DMS 273 (cell line): ENCODE measurements around the gene MESD.
A peak's percentile ranks its signal among the peaks of the same experiment; 100 is the strongest.

Source experiments
- DNase-seq: peaks from one replicate; lab custom pipeline; 2025; ENCODE audit not compliant: unreplicated experiment; lab: John Stamatoyannopoulos, UW

The MESD gene

DNA sequence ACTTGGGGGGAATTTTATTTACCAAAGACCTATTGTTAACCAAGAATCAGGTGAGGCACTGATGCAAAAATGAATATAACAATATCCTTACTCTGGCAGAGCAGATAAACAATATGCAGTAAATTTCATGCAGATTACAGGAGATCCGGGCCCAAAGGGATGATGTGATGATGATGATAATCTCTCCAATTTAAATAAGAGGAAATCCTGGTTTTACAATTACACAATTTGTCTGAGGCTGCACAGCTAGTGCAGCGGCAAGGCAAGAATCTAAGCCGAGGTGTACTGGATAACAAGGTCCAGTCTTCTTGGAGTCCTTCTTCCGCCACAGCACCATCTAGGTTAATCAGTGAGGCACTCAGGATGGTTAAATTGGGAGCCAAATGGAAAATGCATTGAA, 2.4 kb upstream of the MESD start:
- DNase-seq = no peak

GRCh38 chr15:80991421-80991820, 1.8 kb upstream of the MESD start:
- DNase-seq = peak; percentile 83

DNA sequence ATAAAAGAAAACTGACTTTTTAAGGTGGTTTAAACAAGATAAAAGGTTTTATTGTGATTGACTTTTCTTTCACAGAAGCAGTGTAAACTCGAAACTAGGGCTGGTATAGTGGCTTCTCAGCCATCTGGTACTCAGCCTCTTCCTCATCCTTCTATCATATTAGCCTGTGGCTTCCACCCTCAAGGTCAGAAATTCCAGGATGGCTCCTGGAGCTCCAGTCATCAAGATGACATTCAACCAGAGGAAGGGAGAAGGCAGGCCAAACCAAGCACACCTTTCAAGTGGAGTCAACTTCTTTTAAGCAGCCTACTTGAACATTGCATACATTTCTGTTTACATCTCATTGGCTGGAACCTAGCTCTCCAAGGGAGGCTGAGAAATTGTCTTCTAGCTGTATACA, 1.3 kb upstream of the MESD start:
- no peak for DNase-seq

DNA sequence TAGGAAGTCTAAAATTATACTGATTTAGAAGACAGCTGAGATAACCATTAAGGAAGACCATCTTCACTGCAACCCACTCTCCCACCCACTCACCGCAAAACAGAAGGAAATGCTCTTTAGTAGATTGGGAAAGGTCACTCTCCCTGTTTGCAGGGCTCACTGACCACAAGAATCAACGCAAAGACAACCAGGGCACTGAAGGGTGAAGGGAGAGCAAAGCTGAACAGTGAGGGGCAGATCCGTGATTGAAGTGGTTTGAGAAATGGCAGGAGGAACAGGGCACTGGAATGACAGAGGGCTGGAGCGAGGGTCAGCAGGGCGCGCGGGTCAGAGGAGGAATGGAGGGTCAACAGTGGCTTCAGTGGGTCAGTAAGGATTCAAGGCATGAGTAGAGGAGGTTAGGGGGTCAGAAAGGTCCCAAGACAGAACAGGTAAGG, 520 bp downstream of the MESD start:
- no peak for DNase-seq

DNA sequence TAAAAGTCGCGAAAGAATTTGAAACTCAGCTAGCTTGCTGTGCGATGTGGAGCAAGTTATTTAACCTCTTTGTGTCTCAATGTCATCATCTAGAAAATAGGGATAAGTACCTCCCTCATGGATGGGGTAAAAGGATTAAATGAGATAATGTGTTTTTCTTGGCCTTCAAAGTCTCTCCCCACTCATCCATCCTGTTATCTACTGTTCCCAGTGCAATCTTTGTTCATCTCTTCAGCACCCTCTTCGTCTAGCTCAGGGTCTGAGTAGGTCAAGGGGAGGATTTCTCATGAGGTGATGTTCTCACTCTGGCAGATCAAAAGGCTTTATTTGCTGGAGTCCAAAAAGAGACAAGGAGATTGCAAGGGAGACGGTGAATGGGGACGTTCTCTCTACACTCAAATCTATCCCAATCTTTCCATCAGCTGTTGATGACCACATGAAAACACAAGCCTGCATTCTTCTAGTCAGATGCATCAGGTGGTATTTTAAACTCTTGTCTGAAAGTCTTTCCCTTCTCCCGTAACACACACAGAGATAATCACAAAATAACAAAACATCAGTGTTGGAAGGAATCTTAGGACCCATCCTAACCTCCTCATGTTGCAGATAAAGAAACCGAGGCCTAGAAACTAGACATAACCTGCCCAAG, 1.3 kb downstream of the MESD start:
- no peak for DNase-seq

- DNase-seq = no peak
Observed at GRCh38 chr15:80986487-80986886, 3.1 kb downstream of the MESD start.

DNA sequence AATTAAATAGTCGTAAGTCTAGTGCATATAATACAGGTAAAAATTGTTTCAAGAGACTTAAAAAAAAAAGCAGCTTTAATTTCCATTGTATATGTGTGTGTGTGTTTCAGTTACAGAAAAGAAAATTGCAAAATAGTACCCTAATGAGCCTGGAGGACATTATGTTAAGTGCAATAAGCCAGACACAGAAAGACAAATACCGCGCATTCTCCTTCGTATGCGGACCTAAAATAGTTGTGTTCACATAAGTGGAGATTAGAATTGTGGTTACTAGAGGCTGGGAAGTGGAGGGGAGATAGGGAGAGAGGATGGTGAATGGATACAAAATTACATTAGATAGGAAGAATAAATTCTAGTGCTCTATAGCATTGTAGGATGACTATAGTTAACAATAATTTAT, 3.6 kb downstream of the MESD start:
- no peak for DNase-seq

- DNase-seq = no peak
Observed at GRCh38 chr15:80984856-80985255, 4.8 kb downstream of the MESD start.

GRCh38 chr15:80982839-80983238, 6.8 kb downstream of the MESD start:
- no peak for DNase-seq

DNA sequence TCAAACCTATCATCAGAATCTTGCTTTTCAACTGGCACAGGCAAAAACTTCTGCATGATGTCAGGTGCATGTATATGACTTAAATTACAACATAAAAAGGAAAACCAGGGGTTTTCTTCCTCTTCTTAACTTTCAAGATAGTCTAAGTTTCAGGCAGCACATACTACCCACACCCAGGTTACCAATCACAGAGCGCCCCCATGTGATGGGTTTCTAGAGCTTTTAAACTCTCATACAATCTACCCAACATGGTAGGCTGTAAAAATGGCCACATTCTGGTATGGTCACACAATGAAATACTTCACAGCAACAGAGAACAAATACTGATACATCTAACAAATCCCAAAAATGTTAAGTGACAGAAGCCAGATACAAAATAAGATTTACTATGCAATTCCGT, 7.4 kb downstream of the MESD start:
- DNase-seq = no peak

GRCh38 chr15:80979538-80980200, 9.9 kb downstream of the MESD start:
- no peak for DNase-seq

DNA sequence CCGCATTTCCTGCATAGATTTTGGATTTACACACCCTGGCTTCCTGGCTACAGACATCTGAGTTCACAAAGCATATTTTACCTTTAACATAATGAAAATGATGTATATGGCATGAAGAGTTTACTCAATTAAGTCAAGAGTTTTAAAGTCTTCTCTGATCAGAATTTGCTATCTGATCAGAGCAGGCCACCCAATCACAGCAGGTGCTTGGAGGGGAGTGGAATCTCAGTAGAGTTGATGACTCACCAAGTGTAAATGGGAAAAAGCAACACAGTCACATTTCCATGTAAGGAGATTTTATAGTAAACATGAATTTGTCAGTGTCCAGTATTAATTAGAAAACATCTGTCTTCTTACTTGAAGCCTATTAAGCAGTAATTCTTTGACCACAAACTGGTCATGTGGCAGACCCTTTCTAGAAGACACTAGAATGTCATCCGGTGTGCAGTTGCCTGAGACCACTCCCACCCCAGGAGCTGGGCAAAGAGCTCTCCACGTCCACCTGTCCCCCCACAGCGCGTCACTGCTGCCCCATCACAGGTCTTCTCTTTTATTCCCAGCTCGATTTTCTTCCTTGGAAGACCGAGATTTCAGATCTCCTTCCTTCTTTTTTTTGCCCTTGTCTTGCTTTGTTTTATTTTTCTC, 10.8 kb downstream of the MESD start:
- DNase-seq = peak; percentile 64

DNA sequence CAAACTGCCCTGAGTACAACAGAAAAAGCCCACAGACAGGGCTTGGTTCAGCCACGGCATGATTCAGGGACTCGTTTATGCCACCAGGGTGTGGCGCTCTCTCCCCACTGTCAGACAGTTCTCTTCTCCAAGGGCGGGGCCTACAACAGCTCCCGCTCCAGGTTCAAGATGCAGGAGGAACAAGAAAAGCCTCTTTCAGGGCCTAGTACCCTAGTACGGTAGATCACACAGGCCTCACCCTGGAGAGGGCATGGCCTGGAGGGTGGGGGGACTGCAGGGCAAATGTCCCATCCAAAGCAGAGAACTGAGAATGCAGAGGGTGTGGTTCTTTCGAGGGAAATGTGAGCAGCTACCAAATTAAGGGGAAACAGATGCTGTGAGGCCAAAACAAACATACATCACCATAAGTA, 12.0 kb downstream of the MESD start:
- DNase-seq = peak; percentile 90

- no peak for DNase-seq
Observed at GRCh38 chr15:80976851-80977250, 12.8 kb downstream of the MESD start.

GRCh38 chr15:80974914-80975313, 14.7 kb downstream of the MESD start:
- DNase-seq = no peak

DNA sequence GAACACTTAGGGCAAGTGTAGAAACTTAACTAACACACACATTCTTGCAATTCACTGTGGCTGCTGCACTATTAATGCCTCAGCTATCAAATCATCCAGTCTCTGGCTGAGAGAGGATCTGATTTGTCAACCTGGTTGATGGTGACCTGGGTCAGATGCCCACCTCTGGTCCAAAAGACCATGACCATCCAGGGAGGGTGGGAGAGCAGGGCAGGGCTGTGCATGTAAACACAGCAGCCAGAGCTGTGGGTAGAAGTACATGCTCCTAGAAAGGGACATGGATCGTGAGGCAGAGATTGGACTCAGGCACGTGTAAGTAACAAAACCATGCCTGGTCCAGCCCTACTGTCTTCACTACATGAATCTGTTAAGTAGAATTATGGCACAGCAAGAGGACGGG, 17.3 kb downstream of the MESD start:
- no peak for DNase-seq

- no peak for DNase-seq
Observed at GRCh38 chr15:80971143-80971542, 18.5 kb downstream of the MESD start.

- no peak for DNase-seq
Observed at GRCh38 chr15:80970658-80971057, 19.0 kb downstream of the MESD start.

- DNase-seq = peak; percentile 81
Observed at GRCh38 chr15:80970018-80970657, 19.5 kb downstream of the MESD start.

GRCh38 chr15:80969316-80969715, 20.3 kb downstream of the MESD start:
- no peak for DNase-seq

- no peak for DNase-seq
Observed at GRCh38 chr15:80967991-80968510, 21.6 kb downstream of the MESD start.

DNA sequence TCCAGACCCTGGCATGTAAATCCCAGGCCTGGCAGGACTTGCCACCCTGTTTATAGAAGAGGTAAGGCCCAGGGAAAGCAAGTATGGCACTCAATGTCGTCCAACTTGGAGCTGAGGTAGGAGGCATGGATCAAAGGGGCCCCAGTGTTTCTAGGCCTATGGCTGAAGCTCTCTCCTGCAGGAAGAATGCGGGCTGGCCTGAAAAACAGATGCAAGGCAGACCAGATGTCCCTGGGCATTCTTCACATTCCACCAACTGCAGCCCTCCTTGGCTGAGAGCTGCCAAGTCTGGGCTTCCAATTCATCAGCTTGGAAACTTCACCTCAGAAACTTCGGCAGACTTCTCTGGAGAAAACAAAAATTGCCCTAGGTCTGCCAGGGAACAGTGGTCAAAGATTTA, 22.2 kb downstream of the MESD start:
- peak; percentile 66 for DNase-seq
